HCT116 (cell line): Measurements from ENCODE around the gene HILPDA.

Experiments used
- ATF3 ChIP-seq: IDR thresholded peaks from 2 replicates; pipeline ENCODE4 v1.6.1; 2012
- CTCF ChIP-seq, 3 experiments: fragments of 200-600 bp in 1 of 3; sonication (generic) in 1 of 3; IDR thresholded peaks in 2 of 3; conservative IDR thresholded peaks in 1 of 3; 2 replicates each; pipeline ENCODE4 v1.5.1; 2012 to 2017; ENCODE audit warnings: low read depth in 2 of 3, low read length in 2 of 3, antibody characterized with exemption in 1 of 3, borderline replicate concordance in 1 of 3, control low read depth in 1 of 3, mild to moderate bottlenecking in 1 of 3, mixed read lengths in 1 of 3, mixed run types in 1 of 3, moderate library complexity in 1 of 3; ENCODE audit not compliant: insufficient read depth in 1 of 3
- EZH2 ChIP-seq: fragments of 200-600 bp; sonication (generic); IDR thresholded peaks from 2 replicates; pipeline ENCODE4 v1.6.1; 2017; ENCODE audit warnings: antibody characterized with exemption, mixed run types
- EZH2phosphoT487 ChIP-seq: fragments of 200-600 bp; IDR thresholded peaks from 2 replicates; pipeline ENCODE4 v1.6.1; 2018; ENCODE audit warnings: antibody characterized with exemption, borderline replicate concordance
- MAX ChIP-seq: IDR thresholded peaks from 2 replicates; pipeline ENCODE4 v1.6.1; 2012
- POLR2AphosphoS5 ChIP-seq: IDR thresholded peaks from 2 replicates; pipeline ENCODE4 v1.6.1; 2011; ENCODE audit warnings: mild to moderate bottlenecking, low read depth, low read length, moderate library complexity
- RAD21 ChIP-seq: IDR thresholded peaks from 2 replicates; pipeline ENCODE4 v1.6.1; 2012; ENCODE audit warnings: low read depth, mild to moderate bottlenecking
- REST ChIP-seq: IDR thresholded peaks from 2 replicates; pipeline ENCODE4 v1.6.1; 2012; ENCODE audit warnings: low read depth
- SP1 ChIP-seq: IDR thresholded peaks from 2 replicates; pipeline ENCODE4 v1.6.1; 2012; ENCODE audit warnings: low read depth
- ZFX ChIP-seq: fragments of 450-650 bp; IDR thresholded peaks from 2 replicates; pipeline ENCODE4 v1.6.1; 2017
- ZNF274 ChIP-seq: fragments of 200-500 bp; sonication (Bioruptor generic); IDR thresholded peaks from 2 replicates; pipeline ENCODE4 v1.6.1; 2014; ENCODE audit warnings: mild to moderate bottlenecking, low read depth, low read length, inconsistent platforms

- TF ChIP-seq POLR2AphosphoS5, result no peak
- no peak for TF ChIP-seq CTCF (IDR thresholded peaks at IDR 0.05 in 2 of 3, conservative IDR thresholded peaks at IDR 0.05 in 1 of 3; ENCODE audit: borderline replicate concordance in 1 of 3, insufficient read depth in 1 of 3, low read depth in 2 of 3, low read length in 2 of 3)
- no peak for TF ChIP-seq EZH2
- no peak for TF ChIP-seq RAD21
- no peak for TF ChIP-seq ZFX
- no peak for TF ChIP-seq MAX
- TF ChIP-seq REST, result no peak
- TF ChIP-seq ATF3, result no peak
- no peak for TF ChIP-seq SP1
- no peak for TF ChIP-seq ZNF274
- TF ChIP-seq EZH2phosphoT487, result no peak
Observed at GRCh38 chr7:128410451-128410753, 45.3 kb upstream of the HILPDA start.
